ENCODE data around the gene HPSE.

DNA sequence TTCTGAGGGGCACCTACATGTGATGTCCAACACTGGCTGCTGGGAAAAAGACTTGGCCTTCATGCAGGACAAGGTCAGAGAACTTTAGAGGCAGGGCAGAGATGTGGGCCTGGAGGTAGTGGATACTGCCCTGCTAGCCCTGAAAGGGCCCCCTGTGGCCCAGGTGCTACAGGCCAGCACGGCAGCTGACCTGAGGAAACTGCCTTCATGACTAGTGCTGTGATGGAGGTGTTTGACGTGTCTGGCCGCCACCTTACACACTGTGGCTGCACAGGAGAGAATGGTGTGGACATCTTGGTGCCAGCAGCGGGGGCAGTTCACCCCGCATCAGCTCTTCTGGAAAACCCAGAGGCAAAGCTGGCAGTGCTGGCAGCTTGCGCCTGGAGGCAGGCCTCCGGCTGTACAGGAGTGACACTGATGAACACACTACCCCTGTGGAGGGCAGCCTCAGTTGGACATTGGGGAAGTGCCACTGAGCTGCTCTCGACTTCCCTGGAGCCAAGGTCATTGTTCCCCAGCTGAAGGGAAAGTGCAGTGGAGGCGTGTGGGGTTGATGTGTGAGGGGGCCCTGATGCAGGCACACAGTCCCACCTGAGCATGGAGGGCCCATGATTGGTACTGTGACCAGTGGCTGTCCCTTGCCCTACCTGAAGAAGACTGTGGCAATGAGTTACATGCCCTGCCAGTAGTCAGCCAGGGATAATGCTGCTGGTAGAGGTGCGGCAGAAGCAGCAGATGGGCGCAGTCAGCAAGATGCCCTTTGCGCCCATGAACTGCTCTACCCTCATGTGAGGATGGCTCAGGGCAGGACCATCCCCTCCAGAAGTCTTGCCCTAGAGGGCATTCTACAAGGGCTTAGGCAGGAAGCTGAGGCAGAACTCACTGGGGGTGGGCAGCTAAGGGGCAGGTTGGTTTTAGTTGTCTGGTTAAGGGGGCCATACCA, 87.0 kb downstream of the HPSE start:
- TF ChIP-seq, protein P1, sequence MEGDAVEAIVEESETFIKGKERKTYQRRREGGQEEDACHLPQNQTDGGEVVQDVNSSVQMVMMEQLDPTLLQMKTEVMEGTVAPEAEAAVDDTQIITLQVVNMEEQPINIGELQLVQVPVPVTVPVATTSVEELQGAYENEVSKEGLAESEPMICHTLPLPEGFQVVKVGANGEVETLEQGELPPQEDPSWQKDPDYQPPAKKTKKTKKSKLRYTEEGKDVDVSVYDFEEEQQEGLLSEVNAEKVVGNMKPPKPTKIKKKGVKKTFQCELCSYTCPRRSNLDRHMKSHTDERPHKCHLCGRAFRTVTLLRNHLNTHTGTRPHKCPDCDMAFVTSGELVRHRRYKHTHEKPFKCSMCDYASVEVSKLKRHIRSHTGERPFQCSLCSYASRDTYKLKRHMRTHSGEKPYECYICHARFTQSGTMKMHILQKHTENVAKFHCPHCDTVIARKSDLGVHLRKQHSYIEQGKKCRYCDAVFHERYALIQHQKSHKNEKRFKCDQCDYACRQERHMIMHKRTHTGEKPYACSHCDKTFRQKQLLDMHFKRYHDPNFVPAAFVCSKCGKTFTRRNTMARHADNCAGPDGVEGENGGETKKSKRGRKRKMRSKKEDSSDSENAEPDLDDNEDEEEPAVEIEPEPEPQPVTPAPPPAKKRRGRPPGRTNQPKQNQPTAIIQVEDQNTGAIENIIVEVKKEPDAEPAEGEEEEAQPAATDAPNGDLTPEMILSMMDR (conservative IDR thresholded peaks at IDR 0.05 in 1 of 2, IDR thresholded peaks at IDR 0.05 in 1 of 2; ENCODE audit: extremely low read depth in 1 of 2, insufficient read depth in 1 of 2, low read depth in 1 of 2, low read length in 2 of 2), result no peak
- no peak for TF ChIP-seq EZH2 (IDR thresholded peaks at IDR 0.05; ENCODE audit: borderline replicate concordance, low read length)
